ENCODE results near the gene PLEKHG4B. TPM values are rescaled to one million over a fixed set of nuclear protein-coding genes. Genes with fewer than 3 reads are reported as not detected.

PLEKHG4B gene
- total RNA-seq, 2 experiments from 2014 or later = not detected

DNA sequence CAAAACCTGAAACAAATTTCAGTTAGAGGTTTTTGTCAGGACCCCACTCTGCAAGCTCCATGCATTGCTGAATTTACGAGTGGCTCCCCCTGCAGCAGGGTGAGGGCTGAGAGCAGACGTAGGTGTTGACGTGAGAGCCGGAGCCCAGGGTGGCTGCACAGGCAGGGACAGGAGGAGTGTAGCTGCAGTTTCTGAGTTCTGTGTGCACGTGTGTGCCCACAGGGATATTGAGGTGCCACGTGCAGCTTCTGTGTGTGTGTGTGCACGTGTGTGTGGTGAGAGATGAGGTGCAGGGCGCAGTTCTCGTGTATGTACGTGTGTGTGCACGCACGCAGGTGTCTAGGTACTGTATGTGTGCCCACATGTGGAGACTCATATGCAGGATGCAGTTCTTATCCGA, 14.6 kb downstream of the PLEKHG4B start:
- Mint-ChIP-seq H3K4me1 (ENCODE audit: low read depth) (no peaks in the 10 kb centered on the region), H3K27ac (no peak overlapping the region), H3K27me3 (peaks cover 2% of the 10 kb centered on the region), H3K36me3 (ENCODE audit: low read depth) (no peaks in the 10 kb centered on the region), H3K9me3 (peaks cover 5% of the 10 kb centered on the region), H3K4me3 (no peak overlapping the region)
- intact Hi-C loops (cut with micrococcal nuclease) = no loop called here
- DNase-seq (no peak), ATAC-seq (no peak)
- TF ChIP-seq, protein P1, sequence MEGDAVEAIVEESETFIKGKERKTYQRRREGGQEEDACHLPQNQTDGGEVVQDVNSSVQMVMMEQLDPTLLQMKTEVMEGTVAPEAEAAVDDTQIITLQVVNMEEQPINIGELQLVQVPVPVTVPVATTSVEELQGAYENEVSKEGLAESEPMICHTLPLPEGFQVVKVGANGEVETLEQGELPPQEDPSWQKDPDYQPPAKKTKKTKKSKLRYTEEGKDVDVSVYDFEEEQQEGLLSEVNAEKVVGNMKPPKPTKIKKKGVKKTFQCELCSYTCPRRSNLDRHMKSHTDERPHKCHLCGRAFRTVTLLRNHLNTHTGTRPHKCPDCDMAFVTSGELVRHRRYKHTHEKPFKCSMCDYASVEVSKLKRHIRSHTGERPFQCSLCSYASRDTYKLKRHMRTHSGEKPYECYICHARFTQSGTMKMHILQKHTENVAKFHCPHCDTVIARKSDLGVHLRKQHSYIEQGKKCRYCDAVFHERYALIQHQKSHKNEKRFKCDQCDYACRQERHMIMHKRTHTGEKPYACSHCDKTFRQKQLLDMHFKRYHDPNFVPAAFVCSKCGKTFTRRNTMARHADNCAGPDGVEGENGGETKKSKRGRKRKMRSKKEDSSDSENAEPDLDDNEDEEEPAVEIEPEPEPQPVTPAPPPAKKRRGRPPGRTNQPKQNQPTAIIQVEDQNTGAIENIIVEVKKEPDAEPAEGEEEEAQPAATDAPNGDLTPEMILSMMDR (IDR thresholded peaks at IDR 0.05) = no peak
- ChIA-PET POLR2A (no interaction called here), CTCF (no interaction called here)

DNA sequence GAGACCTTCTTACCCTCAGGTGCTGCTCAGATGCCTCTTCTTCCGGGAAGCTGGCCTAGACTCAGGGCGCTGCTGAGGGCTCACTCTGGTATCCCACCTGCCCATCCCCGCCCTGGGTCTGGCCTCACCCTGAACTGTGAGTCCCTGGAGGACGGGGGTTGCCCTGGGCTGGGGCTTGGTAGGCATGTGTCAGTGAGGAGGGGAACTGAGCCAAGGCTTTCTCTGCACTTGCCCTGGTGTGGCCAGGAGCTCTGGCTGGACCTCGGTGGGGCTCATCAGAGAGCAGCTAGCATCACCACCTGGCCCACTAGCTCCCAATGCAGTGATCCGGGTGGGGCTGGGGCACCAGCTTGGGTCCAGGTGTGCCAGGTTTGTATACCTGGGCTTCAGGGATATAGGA, 15.6 kb downstream of the PLEKHG4B start:
- Mint-ChIP-seq H3K36me3 (ENCODE audit: low read depth) (no peaks in the 10 kb centered on the region), H3K27ac (no peak overlapping the region), H3K4me3 (no peak overlapping the region), H3K4me1 (ENCODE audit: low read depth) (no peaks in the 10 kb centered on the region), H3K27me3 (peaks cover 2% of the 10 kb centered on the region), H3K9me3 (peaks cover 5% of the 10 kb centered on the region)
- ChIA-PET CTCF (no interaction called here), POLR2A (no interaction called here)
- no peak for ATAC-seq
- TF ChIP-seq, protein P1 (IDR thresholded peaks at IDR 0.05) = no peak
- DNase-seq = no peak
- intact Hi-C loops (cut with micrococcal nuclease) = no loop called here

DNA sequence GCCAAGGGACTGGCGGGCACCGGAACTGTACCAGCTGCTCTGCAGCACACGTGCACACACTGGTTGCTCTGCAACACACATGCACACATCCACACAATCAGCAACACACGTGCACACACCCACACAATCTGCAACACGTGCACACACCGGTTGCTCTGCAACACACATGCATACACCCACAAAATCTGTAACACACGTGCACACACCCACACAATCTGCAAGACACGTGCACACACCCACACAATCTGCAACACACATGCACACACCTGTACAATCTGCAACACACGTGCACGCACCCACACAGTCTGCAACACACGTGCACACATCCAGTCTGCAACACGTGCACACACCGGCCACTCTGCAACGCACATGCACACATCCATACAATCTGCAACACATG, 17.9 kb downstream of the PLEKHG4B start:
- intact Hi-C loops (cut with micrococcal nuclease) = no loop called here

DNA sequence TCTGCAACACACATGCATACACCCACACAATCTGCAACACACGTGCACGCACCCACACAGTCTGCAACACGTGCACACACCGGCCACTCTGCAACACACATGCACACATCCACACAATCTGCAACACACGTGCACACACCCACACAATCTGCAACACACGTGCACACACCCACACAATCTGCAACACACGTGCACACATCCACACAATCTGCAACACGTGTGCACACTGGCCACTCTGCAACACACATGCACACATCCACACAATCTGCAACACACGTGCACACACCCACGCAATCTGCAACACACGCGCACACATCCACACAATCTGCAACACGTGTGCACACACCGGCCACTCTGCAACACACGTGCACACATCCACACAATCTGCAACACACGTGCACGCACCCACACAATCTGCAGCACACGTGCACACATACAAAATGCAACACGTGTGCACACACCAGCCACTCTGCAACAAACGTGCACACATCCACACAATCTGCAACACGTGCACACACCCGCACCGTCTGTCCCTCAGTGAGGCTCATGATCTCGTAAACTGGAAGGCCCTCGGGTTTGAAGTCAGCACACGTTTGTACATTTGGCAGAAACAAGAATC, 18.4 kb downstream of the PLEKHG4B start:
- Mint-ChIP-seq H3K27me3 (no peaks in the 10 kb centered on the region), H3K4me3 (no peak overlapping the region), H3K4me1 (ENCODE audit: low read depth) (no peaks in the 10 kb centered on the region), H3K36me3 (ENCODE audit: low read depth) (no peaks in the 10 kb centered on the region), H3K9me3 (peaks cover 5% of the 10 kb centered on the region), H3K27ac (no peak overlapping the region)
- POLR2A ChIA-PET = no interaction called here
- no peak for ATAC-seq
- TF ChIP-seq, protein P1 (IDR thresholded peaks at IDR 0.05) = no peak
- intact Hi-C loops (cut with micrococcal nuclease) = no loop called here
- DNase-seq = no peak
- CTCF ChIA-PET = no interaction called here

More for the DNA sequence above, 17.9 kb downstream of the PLEKHG4B start:
- no peaks in the 10 kb centered on the region for H3K36me3 Mint-ChIP-seq (ENCODE audit: low read depth)
- H3K9me3 Mint-ChIP-seq = peaks cover 5% of the 10 kb centered on the region
- ATAC-seq (no peak), DNase-seq (no peak)
- ChIA-PET CTCF (no interaction called here), POLR2A (no interaction called here)
- H3K27ac Mint-ChIP-seq = no peak overlapping the region
- H3K4me3 Mint-ChIP-seq = no peak overlapping the region
- no peaks in the 10 kb centered on the region for H3K4me1 Mint-ChIP-seq (ENCODE audit: low read depth)
- TF ChIP-seq, protein P1 (IDR thresholded peaks at IDR 0.05) = no peak
- H3K27me3 Mint-ChIP-seq = no peaks in the 10 kb centered on the region

DNA sequence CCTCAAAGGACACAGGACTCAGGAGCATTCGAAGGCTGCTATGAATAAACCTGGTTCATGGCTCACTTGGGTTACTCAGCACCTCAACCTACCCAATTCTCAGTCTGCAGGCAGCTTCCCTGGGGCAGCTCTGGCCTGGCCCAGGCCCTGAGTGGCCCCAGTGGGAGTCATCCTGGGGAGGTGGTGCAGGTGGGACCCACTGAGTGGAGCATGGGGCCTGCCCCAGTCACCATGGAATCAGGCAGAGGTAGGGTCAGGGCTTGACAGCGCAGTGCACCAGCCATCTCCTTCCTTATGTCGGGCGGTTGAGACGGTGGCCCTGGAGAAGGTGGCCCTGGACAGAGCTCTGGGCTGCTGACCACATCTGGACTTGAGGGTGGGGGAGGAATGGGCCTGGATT, 19.2 kb downstream of the PLEKHG4B start:
- POLR2A ChIA-PET = no interaction called here
- CTCF ChIA-PET = no interaction called here

More for the DNA sequence above, 19.2 kb downstream of the PLEKHG4B start:
- H3K36me3 Mint-ChIP-seq (ENCODE audit: low read depth) = no peaks in the 10 kb centered on the region
- ATAC-seq (no peak), DNase-seq (no peak)
- no peaks in the 10 kb centered on the region for H3K4me1 Mint-ChIP-seq (ENCODE audit: low read depth)
- no peak overlapping the region for H3K4me3 Mint-ChIP-seq
- intact Hi-C loops (cut with micrococcal nuclease) = no loop called here
- H3K9me3 Mint-ChIP-seq = peaks cover 5% of the 10 kb centered on the region
- TF ChIP-seq, protein P1 (IDR thresholded peaks at IDR 0.05) = no peak
- H3K27ac Mint-ChIP-seq = no peak overlapping the region
- no peaks in the 10 kb centered on the region for H3K27me3 Mint-ChIP-seq

All from activated CD8-positive, alpha-beta T cell treated with anti-CD3 and anti-CD28 coated beads for 36 hours (primary cell).